Loucy (cell line): ENCODE measurements around the gene PDCD2L.

ENCODE experiments used
- H2AFZ ChIP-seq: fragments of 200-600 bp; sonication (generic); 2 replicates; pipeline ENCODE4 v1.6.0; 2016; ENCODE audit warnings: antibody characterized with exemption, mild to moderate bottlenecking, low read length, moderate library complexity
- H3F3A ChIP-seq: fragments of 200-600 bp; 2 replicates; pipeline ENCODE4 v1.6.0; 2016; ENCODE audit warnings: antibody characterized with exemption, low read depth, mild to moderate bottlenecking
- H3K27me3 ChIP-seq: fragments of 200-600 bp; sonication (generic); 2 replicates; pipeline ENCODE4 v1.6.1; 2014; ENCODE audit warnings: low read length, mild to moderate bottlenecking; ENCODE audit not compliant: insufficient read depth, poor library complexity, severe bottlenecking
- H3K36me3 ChIP-seq: fragments of 200-600 bp; sonication (generic); 2 replicates; pipeline ENCODE4 v1.6.1; 2016; ENCODE audit warnings: low read length; ENCODE audit not compliant: insufficient read depth
- H3K4me1 ChIP-seq: fragments of 200-600 bp; sonication (generic); 2 replicates; pipeline ENCODE4 v1.5.1; 2014; ENCODE audit warnings: low read length, mild to moderate bottlenecking; ENCODE audit not compliant: insufficient read depth, poor library complexity, severe bottlenecking
- H3K4me2 ChIP-seq: fragments of 200-600 bp; sonication (generic); 2 replicates; pipeline ENCODE4 v1.6.0; 2014; ENCODE audit warnings: antibody characterized with exemption, low read length, low read depth, mild to moderate bottlenecking; ENCODE audit not compliant: poor library complexity, severe bottlenecking
- H3K4me3 ChIP-seq: fragments of 200-600 bp; sonication (generic); 2 replicates; pipeline ENCODE4 v1.5.1; 2014; ENCODE audit warnings: low read length, mild to moderate bottlenecking, mixed read lengths; ENCODE audit not compliant: poor library complexity, severe bottlenecking
- H3K79me2 ChIP-seq: fragments of 200-600 bp; sonication (generic); 2 replicates; pipeline ENCODE4 v1.6.1; 2014; ENCODE audit warnings: low read length; ENCODE audit not compliant: insufficient read depth
- H3K9ac ChIP-seq: fragments of 200-600 bp; sonication (generic); 2 replicates; pipeline ENCODE4 v1.6.0; 2014; ENCODE audit warnings: mild to moderate bottlenecking, low read depth, low read length, moderate library complexity; ENCODE audit not compliant: poor library complexity, severe bottlenecking
- H3K9me2 ChIP-seq: fragments of 200-600 bp; sonication (generic); replicated peaks from 2 replicates; pipeline ENCODE4 v1.6.1; 2016; ENCODE audit warnings: low read depth, low read length, mixed read lengths
- H3K9me3 ChIP-seq: fragments of 200-600 bp; sonication (generic); 2 replicates; pipeline ENCODE4 v1.6.1; 2014; ENCODE audit warnings: mild to moderate bottlenecking, antibody characterized with exemption, low read length, low read depth; ENCODE audit not compliant: insufficient read depth
- H4K20me1 ChIP-seq: fragments of 200-600 bp; sonication (generic); 2 replicates; pipeline ENCODE4 v1.6.0; 2014; ENCODE audit warnings: antibody characterized with exemption, low read length, mild to moderate bottlenecking; ENCODE audit not compliant: insufficient read depth, poor library complexity, severe bottlenecking
- CTCF ChIP-seq: fragments of 200-600 bp; sonication (generic); conservative IDR thresholded peaks from 2 replicates; pipeline ENCODE4 v1.5.1; 2014; ENCODE audit warnings: mild to moderate bottlenecking, antibody characterized with exemption, low read length
- EZH2phosphoT487 ChIP-seq: fragments of 200-600 bp; IDR thresholded peaks from 2 replicates; pipeline ENCODE4 v1.6.1; 2018; ENCODE audit warnings: antibody characterized with exemption, mild to moderate bottlenecking, moderate library complexity, borderline replicate concordance

PDCD2L gene

DNA sequence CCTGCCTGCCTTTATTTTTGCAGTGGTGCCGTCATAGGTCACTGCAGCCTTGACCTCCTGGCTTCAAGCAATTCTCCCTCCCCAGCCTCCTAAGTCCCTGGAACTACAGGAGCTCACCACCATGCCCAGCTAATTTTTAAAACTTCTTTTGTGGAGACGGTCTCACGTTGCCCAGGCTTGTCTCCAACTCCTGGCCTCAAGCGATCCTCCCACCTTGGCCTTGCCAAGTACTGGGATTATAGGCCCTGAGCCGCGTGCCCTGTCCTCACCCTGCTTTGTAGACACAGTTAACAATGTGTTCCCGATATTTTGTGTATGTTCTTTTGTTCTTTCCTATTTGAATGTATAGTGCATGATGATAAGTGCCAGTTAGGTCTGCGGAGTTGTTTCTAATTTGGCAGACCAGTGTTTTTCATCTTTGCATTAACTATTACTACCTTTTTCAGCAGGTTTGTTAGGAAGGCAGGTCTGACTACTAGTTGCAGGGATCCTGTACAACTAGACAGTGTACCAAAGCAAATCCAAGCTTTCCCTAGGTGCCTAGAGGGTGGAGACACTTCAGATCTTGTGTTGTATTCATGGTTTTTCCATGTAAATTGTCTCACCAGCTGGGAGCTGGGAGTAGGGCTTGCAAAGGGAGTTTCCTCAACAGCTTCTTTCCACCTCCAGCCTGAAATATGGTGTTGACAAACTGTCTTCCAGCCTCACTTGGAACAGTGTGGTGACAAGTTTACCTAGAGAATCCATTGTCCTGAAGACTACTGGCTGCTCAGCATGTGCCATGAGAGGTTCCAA lies 67.9 kb downstream of the PDCD2L start:
- no peak overlapping the region for H3K4me2 ChIP-seq
- H3K4me1 ChIP-seq: no peaks in the 10 kb centered on the region
- no peaks in the 10 kb centered on the region for H3K79me2 ChIP-seq
- H3K9me3 ChIP-seq: no peaks in the 10 kb centered on the region
- H4K20me1 ChIP-seq: no peaks in the 10 kb centered on the region
- no peak overlapping the region for H3K9ac ChIP-seq
- no peak overlapping the region for H2AFZ ChIP-seq
- H3F3A ChIP-seq: no peaks in the 10 kb centered on the region
- TF ChIP-seq EZH2phosphoT487 (no peak), CTCF (no peak)
- H3K9me2 ChIP-seq: no peaks in the 10 kb centered on the region
- peaks cover 59% of the 10 kb centered on the region; the same call in 1 of the 2 replicates for H3K36me3 ChIP-seq
- H3K4me3 ChIP-seq: no peak overlapping the region
- no peaks in the 10 kb centered on the region for H3K27me3 ChIP-seq

- H3K4me2 ChIP-seq: no peak overlapping the region
Measured at GRCh38 chr19:34474233-34474989, 70.2 kb downstream of the PDCD2L start.

More at GRCh38 chr19:34474233-34474989, 70.2 kb downstream of the PDCD2L start:
- Histone ChIP-seq H3K79me2 (no peaks in the 10 kb centered on the region), H4K20me1 (no peaks in the 10 kb centered on the region), H3K9ac (no peak overlapping the region), H3F3A (no peaks in the 10 kb centered on the region), H3K4me3 (no peak overlapping the region), H3K9me2 (no peaks in the 10 kb centered on the region), H3K9me3 (no peaks in the 10 kb centered on the region), H3K27me3 (no peaks in the 10 kb centered on the region), H3K4me1 (no peaks in the 10 kb centered on the region), H2AFZ (no peak overlapping the region), H3K36me3 (peaks cover 36% of the 10 kb centered on the region; the same call in 1 of the 2 replicates)
- no peak for TF ChIP-seq EZH2phosphoT487
- no peak for TF ChIP-seq CTCF
